Stimulated activated naive CD8-positive, alpha-beta T cell treated with anti-CD3 and anti-CD28 coated beads, Interleukin-15, amount 100 ng/mL, for 72 hours (primary cell): ENCODE results near the gene GRHPR.
"Not testable (repeated sequence)": the region's sequence is repeated elsewhere in the genome, so short reads cannot be mapped to it uniquely, and the experiment has no call there.

Source experiments
- ATAC-seq: fragments of 150-1000 bp; cut with Tn5 transposase; 2 replicates; pipeline ENCODE4 v1.10.0; 2021; ENCODE audit warnings: mild to moderate bottlenecking, moderate library complexity
- DNase-seq, 2 donors: peaks; one replicate each; pipeline ENCODE4 v3.0.0; 2021 to 2022
- H3K27ac Mint-ChIP-seq, 2 donors: one replicate each; pipeline ENCODE4 v1.8.0; 2022; ENCODE audit warnings: mild to moderate bottlenecking in 2 of 2, mixed read lengths in 2 of 2, moderate library complexity in 2 of 2
- H3K27me3 Mint-ChIP-seq: one replicate; pipeline ENCODE4 v1.8.0; 2022; ENCODE audit warnings: mixed read lengths
- H3K4me1 Mint-ChIP-seq: one replicate; pipeline ENCODE4 v1.8.0; 2022; ENCODE audit warnings: mild to moderate bottlenecking, mixed read lengths
- H3K4me3 Mint-ChIP-seq, 2 donors: one replicate each; pipeline ENCODE4 v1.8.0; 2022; ENCODE audit warnings: mild to moderate bottlenecking in 2 of 2, mixed read lengths in 2 of 2, moderate library complexity in 1 of 2
- H3K9me3 Mint-ChIP-seq, 2 donors: one replicate each; pipeline ENCODE4 v1.8.0; 2022; ENCODE audit warnings: mixed read lengths in 2 of 2

The GRHPR gene

DNA sequence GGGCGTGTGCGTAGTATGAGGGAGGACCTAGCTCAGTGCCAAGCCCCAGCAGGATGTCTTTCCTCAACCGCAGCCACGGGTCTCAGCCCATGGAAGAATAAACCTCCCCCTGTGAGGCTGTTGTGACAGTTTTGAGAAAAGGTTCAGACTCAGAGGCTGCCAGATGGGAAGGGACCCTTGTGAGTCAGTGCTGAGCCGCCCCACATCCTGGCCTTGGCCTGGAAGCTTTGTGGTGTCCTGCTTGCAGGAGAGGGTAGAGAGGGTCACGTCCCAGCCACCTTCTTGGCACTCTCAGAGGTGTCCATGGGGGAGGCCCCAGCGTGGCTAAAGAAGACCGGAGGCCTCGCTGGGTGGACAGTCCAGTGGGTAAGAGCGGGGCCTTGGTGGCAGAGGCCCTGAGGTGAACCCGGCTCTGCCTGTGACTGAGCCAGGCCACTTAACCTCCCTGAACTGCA, 2.8 kb downstream of the GRHPR start:
- Mint-ChIP-seq H3K4me3 (no peak overlapping the region), H3K27ac (peak overlapping the region in 1 of 2 donors; percentile 44), H3K9me3 (no peaks in the 10 kb centered on the region), H3K27me3 (no peaks in the 10 kb centered on the region), H3K4me1 (peaks cover 47% of the 10 kb centered on the region)
- ATAC-seq (no peak), DNase-seq (no peak)

DNA sequence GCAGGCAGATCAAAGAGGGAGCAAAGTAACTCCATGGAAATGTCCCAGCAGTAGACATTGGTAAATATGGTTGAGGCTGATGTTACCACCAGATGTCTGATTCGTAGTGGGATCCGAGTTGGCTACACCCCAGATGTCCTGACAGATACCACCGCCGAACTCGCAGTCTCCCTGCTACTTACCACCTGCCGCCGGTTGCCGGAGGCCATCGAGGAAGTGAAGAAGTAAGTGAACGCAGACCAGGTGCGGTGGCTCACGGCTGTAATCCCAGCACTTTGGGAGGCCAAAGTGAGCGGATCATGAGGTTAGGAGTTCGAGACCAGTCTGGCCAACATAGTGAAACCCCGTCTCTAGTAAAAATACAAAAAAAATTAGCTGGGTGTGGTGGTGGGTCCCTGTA, 3.9 kb downstream of the GRHPR start:
- not testable (repeated sequence) for H3K27me3 Mint-ChIP-seq, ATAC-seq
- peak overlapping the region in 1 of 2 donors; percentile 42 for H3K27ac Mint-ChIP-seq

DNA sequence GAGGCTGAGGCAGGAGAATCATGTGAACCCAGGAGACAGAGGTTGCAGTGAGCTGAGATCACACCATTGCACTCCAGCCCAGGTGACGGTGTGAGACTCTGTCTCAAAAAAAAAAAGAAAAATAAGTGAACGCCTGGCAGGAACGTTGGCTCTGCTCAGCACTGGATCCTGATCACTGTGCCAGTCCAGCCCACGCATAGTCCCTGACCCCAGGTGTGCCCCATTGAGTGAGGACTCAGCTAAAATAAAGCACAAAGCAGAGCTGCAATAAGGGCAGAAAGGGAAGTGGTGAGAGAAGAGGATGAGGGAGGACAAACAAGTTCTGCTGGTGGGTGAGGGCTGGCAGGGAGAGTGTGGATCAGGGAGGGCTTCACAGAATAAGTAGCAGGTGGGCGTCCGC, 4.3 kb downstream of the GRHPR start:
- no peak for ATAC-seq
- no peaks in the 10 kb centered on the region for H3K9me3 Mint-ChIP-seq
- no peaks in the 10 kb centered on the region for H3K27me3 Mint-ChIP-seq
- peaks cover 46% of the 10 kb centered on the region for H3K4me1 Mint-ChIP-seq
- peak overlapping the region in 1 of 2 donors; percentile 13 for H3K4me3 Mint-ChIP-seq
- no peak for DNase-seq
- H3K27ac Mint-ChIP-seq, result peak overlapping the region; percentile 37 to 72

More for the DNA sequence above, 3.9 kb downstream of the GRHPR start:
- H3K4me3 Mint-ChIP-seq, H3K9me3 Mint-ChIP-seq, DNase-seq: not testable (repeated sequence)
- H3K4me1 Mint-ChIP-seq, result peaks cover 47% of the 10 kb centered on the region

DNA sequence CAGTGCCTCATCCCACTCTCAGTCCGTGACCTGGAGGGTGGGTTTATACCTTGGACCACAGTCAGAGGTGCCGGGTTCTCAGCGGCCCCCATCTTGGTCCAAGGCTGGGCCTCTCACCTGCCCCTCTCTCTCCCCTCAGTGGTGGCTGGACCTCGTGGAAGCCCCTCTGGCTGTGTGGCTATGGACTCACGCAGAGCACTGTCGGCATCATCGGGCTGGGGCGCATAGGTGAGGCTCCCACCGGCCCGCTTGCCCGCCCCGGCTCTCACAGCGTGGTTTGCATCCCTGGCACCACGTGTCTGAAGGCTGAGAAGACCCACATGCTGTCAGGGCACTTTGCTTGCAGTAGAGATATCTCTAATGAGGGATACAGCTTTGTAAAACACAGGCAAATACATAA, 5.8 kb downstream of the GRHPR start:
- H3K27ac Mint-ChIP-seq, result no peak overlapping the region
- no peaks in the 10 kb centered on the region for H3K9me3 Mint-ChIP-seq
- no peaks in the 10 kb centered on the region for H3K27me3 Mint-ChIP-seq
- DNase-seq (no peak), ATAC-seq (no peak)
- H3K4me1 Mint-ChIP-seq, result peaks cover 37% of the 10 kb centered on the region
- H3K4me3 Mint-ChIP-seq, result no peak overlapping the region

DNA sequence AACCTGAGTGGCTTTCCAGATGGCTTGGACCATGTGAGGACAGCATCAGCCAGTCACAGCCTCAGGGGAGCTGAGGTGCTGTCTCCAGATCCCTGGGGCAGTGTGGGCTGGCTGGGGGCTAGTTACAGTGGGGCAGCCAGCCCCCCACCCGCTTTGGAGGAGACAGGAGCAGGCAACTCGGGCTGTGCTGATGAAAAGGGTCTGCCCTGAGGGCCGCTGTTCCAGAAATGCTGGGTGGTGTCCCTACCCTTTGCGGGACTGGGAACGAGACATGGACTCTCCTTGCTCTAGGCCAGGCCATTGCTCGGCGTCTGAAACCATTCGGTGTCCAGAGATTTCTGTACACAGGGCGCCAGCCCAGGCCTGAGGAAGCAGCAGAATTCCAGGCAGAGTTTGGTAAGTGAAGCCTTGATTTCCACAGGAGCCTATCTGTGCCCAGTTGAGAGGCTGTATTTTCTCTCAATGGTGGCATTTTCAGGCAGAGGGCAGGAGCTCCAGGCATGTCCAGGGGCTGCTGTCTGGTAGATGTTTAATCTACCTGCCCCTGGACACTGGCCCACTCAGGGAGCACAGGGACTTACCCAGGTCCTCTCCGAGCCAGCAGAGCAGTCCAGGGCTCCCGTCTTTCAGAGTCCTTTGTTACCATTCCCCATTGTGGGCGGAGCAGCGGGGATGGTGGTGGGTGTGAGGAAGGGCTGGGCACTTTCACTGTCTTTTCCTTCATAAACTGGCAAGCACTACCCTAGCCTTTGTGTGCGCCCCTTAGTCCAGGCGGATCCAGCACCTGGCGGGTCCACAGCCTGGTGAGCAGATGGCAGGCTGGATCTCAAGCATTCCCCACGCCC, 7.2 kb downstream of the GRHPR start:
- Mint-ChIP-seq H3K4me3 (no peak overlapping the region), H3K9me3 (no peaks in the 10 kb centered on the region), H3K27me3 (no peaks in the 10 kb centered on the region), H3K4me1 (peaks cover 24% of the 10 kb centered on the region), H3K27ac (no peak overlapping the region)
- DNase-seq (no peak), ATAC-seq (peak; percentile 20)

DNA sequence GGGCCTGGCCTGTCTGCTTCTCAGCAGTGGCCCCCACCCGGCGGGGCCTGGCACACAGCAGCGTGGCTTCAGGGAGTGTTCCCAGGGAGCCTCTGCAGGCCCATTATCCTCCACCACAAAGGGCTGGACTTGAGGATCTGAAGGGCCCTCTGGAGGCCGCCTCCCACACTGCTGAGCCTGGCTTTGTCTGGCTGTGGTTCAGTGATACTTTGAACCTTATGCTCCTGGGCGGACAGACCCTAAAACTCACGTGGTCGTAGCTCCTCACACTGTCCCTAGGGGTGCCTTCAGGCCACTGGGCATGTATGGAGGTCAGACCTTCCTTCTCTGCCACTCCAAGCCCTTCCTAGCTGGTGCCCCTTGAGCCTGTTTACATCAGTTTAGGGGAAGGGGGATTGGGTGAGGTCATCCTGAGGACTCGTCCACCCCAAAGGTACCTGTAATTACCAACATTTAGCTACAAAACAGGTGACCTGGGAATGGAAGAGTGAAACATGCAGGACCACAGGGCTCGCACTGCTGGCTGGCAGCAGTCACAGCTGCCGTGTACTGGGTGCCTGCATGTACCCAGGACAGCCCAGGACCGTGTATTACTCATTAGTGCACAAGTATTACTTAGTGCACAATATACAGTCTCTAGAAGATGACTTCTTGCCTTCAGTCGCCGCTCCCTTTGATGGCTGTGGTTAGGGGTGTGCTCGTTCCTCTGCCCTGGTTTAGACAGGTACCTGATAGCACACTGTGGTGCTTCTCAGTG, 8.5 kb downstream of the GRHPR start:
- Mint-ChIP-seq H3K27me3 (no peaks in the 10 kb centered on the region), H3K9me3 (no peaks in the 10 kb centered on the region), H3K4me3 (no peak overlapping the region), H3K4me1 (peaks cover 10% of the 10 kb centered on the region), H3K27ac (no peak overlapping the region)
- no peak for DNase-seq
- peak; percentile 22 for ATAC-seq

DNA sequence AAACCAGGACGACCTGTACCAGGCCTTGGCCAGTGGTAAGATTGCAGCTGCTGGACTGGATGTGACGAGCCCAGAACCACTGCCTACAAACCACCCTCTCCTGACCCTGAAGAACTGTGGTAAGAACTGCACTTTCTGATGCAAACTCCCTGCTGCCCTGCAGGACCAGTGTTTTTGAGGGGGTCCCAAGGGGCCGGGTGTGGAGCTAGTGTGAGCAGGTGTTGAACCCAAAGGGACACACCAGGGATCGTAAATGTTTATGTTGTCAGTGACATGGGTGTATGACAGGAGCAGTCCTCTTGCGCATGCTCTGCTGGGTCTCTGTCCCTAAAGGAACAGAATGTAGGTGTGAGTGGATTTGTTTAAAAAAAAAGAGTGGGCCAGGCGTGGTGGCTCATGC, 9.5 kb downstream of the GRHPR start:
- H3K27ac Mint-ChIP-seq, result peak overlapping the region in 1 of 2 donors; percentile 59
- H3K27me3 Mint-ChIP-seq, result no peaks in the 10 kb centered on the region
- H3K9me3 Mint-ChIP-seq, result no peaks in the 10 kb centered on the region
- no peak overlapping the region for H3K4me3 Mint-ChIP-seq
- ATAC-seq, result no peak
- DNase-seq, result no peak
- peaks cover under 1% of the 10 kb centered on the region for H3K4me1 Mint-ChIP-seq

DNA sequence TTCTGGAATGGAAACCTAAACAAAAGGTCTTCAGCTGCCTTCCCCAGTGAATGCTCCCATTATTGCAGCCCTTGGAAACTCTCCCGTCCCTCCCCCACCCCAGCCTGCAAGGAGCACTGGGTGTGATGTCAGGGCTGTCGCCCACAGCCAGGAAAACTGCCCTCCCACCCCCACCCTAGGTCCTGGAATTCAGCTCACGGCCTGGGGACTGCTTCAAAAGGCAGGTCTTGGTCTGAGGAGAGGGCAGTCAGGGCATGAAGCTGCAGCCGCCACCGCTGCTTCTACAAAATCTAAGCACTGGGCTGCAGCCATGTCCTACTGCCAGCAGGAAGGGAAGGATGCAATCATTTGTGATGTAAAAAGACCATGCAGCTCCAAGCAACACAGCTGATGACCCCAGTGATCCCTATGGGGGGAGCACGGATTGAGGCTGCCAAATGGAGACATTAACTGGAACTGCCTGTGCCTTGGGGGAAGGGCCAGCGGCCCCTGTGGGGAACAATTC, 11.4 kb downstream of the GRHPR start:
- no peak overlapping the region for H3K4me3 Mint-ChIP-seq
- H3K27me3 Mint-ChIP-seq, result no peaks in the 10 kb centered on the region
- H3K4me1 Mint-ChIP-seq, result no peaks in the 10 kb centered on the region
- no peak for ATAC-seq
- H3K9me3 Mint-ChIP-seq, result no peaks in the 10 kb centered on the region
- DNase-seq, result no peak
- no peak overlapping the region for H3K27ac Mint-ChIP-seq

DNA sequence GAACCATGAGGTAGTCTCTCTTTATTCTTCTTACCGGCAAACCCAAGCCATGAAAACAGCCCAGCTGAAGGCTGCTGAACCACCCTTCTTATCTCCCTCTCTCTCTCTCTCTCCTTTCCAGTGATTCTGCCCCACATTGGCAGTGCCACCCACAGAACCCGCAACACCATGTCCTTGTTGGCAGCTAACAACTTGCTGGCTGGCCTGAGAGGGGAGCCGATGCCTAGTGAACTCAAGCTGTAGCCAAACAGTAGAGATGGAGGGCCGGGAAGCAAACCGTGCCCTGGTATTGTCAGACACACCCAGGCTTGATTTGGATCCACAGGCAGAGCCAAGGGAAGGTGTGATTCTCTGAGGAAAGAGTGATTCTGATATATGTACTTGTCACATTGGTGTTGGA, 14.0 kb downstream of the GRHPR start:
- Mint-ChIP-seq H3K9me3 (no peaks in the 10 kb centered on the region), H3K27me3 (no peaks in the 10 kb centered on the region), H3K4me3 (no peak overlapping the region), H3K27ac (no peak overlapping the region), H3K4me1 (no peaks in the 10 kb centered on the region)
- ATAC-seq, result no peak
- DNase-seq, result no peak

DNA sequence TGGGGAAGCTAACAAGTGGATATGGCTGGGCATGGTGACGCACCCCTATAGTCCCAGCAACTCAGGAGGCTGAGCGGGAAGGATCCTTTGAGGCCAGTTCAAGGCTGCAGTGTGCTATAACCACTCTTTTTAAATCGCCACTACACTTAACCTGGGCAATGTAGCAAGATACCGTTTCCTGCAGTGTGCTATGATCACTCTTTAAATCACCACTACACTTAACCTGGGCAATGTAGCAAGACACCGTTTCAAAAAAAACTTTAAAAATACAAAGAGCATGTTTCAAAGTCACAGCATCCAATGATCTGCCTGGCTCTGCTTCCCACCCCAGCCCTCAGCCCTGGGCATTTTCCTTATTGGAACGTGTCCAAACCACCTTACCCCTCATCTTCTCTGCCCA, 14.5 kb downstream of the GRHPR start:
- no peaks in the 10 kb centered on the region for H3K27me3 Mint-ChIP-seq
- no peaks in the 10 kb centered on the region for H3K4me1 Mint-ChIP-seq
- ATAC-seq (no peak), DNase-seq (no peak)
- H3K27ac Mint-ChIP-seq, result peak overlapping the region in 1 of 2 donors; percentile 22
- no peaks in the 10 kb centered on the region for H3K9me3 Mint-ChIP-seq
- no peak overlapping the region for H3K4me3 Mint-ChIP-seq

DNA sequence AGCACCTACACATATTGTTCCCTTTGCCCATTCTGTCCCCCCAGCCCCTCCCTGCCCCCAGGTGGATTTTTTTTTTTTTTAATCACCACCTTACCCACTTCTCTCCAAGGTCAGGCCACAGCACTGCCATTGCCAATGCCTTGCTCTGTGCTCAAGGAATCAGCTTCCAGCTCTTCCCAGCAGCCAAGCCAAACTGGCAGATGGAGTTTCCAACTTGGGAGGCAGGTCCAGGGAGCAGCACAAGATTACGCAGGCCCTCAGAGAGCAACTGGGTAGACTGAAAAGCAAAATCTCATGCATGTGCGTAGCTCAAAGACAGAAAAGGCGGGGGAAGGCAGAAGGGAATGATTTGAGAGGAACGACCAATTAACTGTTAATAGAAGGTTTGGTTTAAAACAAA, 15.1 kb downstream of the GRHPR start:
- Mint-ChIP-seq H3K27ac (no peak overlapping the region), H3K9me3 (no peaks in the 10 kb centered on the region), H3K4me1 (no peaks in the 10 kb centered on the region), H3K4me3 (no peak overlapping the region), H3K27me3 (no peaks in the 10 kb centered on the region)
- DNase-seq (no peak), ATAC-seq (no peak)

DNA sequence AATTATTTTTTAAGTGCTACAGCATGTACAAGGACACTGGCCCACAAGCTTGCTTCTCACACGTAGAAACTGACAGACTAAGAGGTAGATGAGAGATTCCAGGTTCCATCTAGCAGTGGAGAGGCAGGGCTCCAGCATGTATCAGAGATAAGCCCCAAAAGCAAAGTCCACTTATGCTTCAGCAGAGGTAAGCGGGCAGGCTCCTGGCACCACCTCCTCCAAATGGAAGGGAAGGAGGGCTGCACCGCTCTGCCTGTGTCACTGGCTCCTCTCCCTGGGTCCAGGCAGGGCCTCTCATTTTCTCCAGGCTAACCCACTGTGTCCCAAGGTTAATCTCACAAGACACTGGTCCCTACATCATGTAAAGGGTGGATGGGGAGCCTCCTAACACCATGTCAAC, 15.9 kb downstream of the GRHPR start:
- no peak overlapping the region for H3K27ac Mint-ChIP-seq
- H3K9me3 Mint-ChIP-seq, result no peaks in the 10 kb centered on the region
- no peak for DNase-seq
- no peak for ATAC-seq
- no peak overlapping the region for H3K4me3 Mint-ChIP-seq
- H3K27me3 Mint-ChIP-seq, result no peaks in the 10 kb centered on the region
- no peaks in the 10 kb centered on the region for H3K4me1 Mint-ChIP-seq

DNA sequence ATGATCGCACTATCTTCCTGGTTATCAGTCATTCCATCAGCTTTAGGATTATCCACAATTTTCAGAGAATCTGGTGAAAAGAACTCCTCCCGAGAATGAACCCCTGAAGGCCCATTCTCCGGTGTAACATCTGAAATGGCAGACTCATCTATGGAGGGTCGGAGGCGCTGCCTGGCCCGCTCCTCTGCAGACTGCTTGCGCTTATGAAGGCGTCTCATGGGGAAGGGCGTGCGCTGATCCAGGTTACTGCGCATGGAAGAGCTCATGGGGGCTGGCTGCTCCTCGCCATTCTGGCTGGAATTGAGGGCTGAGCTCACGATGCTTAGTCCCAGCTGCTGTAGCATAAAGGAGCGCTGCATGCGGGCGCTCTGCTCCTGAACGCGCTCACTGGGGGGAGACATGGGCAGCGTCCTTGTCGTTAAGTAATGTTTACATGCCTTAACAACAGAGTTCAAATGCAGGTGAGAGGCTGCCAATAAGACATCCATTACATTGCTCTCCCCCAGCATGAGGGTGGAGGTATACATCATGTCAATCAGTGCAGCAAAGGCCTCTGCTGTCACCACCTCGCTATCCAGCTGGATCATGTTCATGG, 19.4 kb downstream of the GRHPR start:
- Mint-ChIP-seq H3K27me3 (no peaks in the 10 kb centered on the region), H3K4me1 (peaks cover 9% of the 10 kb centered on the region), H3K9me3 (no peaks in the 10 kb centered on the region), H3K27ac (peak overlapping the region; percentile 47 to 49), H3K4me3 (no peak overlapping the region)
- DNase-seq (no peak), ATAC-seq (no peak)

DNA sequence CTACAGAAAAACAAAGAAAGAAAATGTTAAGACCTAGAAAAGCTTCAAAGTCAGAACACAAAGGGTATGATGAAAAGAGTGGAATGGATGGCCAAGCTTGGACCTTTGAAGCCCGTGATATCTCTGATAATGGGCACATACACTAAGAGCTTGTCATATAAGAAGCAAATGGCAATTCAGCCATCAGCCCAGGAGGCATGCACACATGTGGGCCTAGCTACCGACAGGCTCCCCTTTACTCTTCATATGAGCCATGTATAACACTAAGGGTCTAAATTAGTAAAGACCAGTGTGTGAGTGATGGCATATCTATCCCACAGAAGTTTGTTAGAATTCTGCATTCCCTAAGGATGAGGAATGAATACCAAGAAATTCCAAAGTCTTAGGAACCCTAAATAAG, 20.1 kb downstream of the GRHPR start:
- no peak overlapping the region for H3K27ac Mint-ChIP-seq
- peaks cover 12% of the 10 kb centered on the region for H3K4me1 Mint-ChIP-seq
- no peak for DNase-seq
- H3K27me3 Mint-ChIP-seq, result no peaks in the 10 kb centered on the region
- H3K9me3 Mint-ChIP-seq, result no peaks in the 10 kb centered on the region
- ATAC-seq, result no peak
- H3K4me3 Mint-ChIP-seq, result no peak overlapping the region

DNA sequence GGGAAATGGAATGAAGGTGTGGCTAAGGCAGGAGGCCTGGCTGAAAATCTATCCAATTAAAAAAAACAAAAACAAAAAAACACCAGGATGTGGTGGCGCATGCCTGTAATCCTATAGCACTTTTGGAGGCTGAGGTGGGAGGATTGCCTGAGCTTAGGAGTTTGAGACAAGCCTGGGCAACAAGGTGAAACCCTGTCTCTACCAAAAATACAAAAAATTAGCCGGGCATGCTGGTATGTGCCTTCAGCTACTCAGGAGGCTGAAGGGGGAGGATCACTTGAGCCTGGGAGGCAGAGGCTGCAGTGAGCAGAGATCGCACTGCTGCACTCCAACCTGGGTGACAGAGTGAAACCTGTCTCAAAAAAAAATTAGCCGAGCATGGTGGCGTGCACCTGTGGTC, 21.1 kb downstream of the GRHPR start:
- Mint-ChIP-seq H3K27me3 (no peaks in the 10 kb centered on the region), H3K27ac (no peak overlapping the region), H3K9me3 (no peaks in the 10 kb centered on the region), H3K4me1 (peaks cover 12% of the 10 kb centered on the region), H3K4me3 (no peak overlapping the region)
- no peak for ATAC-seq
- no peak for DNase-seq

DNA sequence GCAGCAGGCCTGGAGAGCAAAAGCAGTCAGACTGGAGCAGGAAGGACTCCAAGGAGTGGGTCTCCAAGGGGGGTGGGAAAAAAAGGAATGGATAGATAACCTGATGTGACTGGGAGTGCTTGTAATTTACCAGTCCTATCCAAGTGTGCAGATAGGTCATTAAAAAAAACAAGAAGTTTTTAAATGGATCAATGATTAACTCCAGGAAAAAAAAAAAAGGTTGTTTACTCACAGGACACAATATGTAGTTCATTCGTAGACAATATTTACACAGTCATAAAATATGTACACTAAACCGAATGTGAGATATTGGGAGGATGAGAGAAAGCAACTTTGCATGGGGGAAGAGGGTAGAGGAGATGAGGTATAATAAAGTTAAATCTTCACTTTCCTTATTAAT, 22.4 kb downstream of the GRHPR start:
- no peak for ATAC-seq
- no peaks in the 10 kb centered on the region for H3K9me3 Mint-ChIP-seq
- peak overlapping the region in 1 of 2 donors; percentile 5 for H3K27ac Mint-ChIP-seq

More for the DNA sequence above, 22.4 kb downstream of the GRHPR start:
- Mint-ChIP-seq H3K4me1 (peaks cover 12% of the 10 kb centered on the region), H3K27me3 (no peaks in the 10 kb centered on the region), H3K4me3 (no peak overlapping the region)
- DNase-seq, result no peak
